Measurements from ENCODE around the gene ZNF831.

ZNF831 gene

DNA sequence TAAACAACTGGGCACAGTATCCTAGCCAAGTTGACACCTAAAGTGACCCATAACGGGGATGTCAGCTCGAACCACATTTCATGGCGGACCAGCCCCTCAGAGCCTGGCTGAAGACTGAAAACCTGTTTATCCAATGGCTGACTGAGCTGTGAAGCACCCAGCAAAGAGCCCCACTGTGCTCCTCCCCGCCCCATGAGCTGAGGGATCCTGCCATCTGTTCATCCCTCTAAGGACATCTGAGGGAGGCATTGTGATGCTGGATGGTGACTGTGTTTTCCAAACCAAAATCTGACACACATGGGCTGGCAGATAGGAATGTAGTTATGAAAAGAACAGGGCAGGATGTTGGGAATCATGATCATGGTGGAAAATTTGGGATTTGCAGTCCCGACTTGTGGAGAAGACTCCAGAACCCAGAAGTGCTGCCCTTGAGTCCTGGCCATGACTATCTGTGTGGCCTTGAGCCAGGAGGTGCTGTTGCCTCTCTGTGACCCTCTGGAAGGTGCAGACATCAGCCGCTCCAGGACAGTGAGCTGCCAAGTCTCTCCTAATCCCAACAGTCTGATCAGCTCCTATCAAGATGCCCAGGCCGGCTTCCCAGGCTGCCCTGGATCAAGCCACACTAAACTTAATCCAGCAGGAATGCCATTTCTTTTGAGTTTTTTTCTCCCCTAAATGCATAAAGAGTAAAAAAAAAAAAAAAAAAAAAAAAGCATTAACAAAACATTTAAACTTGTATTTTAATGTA is 142.5 kb downstream of the ZNF831 start:
- DNase-seq (ENCODE audit: low read depth) = no peak

DNA sequence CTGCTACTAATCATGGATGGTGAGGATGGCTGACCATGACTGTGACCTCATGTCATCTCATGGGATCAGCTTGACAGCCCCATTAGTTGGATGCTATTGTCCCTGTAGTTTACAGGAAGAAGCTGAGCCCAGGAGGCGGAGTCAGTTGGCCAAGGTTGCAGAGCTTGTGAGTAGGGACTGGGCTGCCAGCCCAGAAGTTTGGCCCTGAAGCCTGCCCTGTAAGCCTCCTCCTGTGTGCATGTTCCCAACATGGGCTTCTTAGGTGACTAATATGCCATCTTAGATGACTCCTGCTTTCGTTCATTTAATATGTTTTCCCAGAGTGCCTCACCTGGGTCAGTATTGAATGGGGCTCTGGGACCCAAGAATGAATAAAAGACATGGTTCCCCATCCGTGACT is 143.6 kb downstream of the ZNF831 start:
- no peak for DNase-seq (ENCODE audit: low read depth)

All from activated gamma-delta T cell treated with anti-CD3 and anti-CD28 coated beads, Interleukin-2, amount 50 U/mL, for 16 hours (primary cell).